ENCODE measurements around the gene KLRC3. TPM values are rescaled to one million over a fixed set of nuclear protein-coding genes. Genes with fewer than 3 reads are reported as not detected.

KLRC3 gene
- total RNA-seq, 3 donors from 2014 or later (not counting 1 experiment from before 2014, with no cell fraction given): 10.7 to 69.1 (median 49.8) TPM

- Mint-ChIP-seq H3K4me3 (peak overlapping the region; percentile 59), H3K27me3 (ENCODE audit: low read depth in 2 of 2) (no peaks in the 10 kb centered on the region), H3K27ac (peak overlapping the region; percentile 38 to 79), H3K9me3 (no peaks in the 10 kb centered on the region), H3K36me3 (no peaks in the 10 kb centered on the region), H3K4me1 (peaks cover 17 to 29% of the 10 kb centered on the region in 2 donors)
- Histone ChIP-seq H3K4me3 (ENCODE audit: low read length) (peak overlapping the region; percentile 24), H3K4me1 (ENCODE audit: control insufficient read depth, insufficient read depth, low read length) (peaks cover 8% of the 10 kb centered on the region), H3K27ac (ENCODE audit: low read length) (peak overlapping the region; percentile 42), H3K9me3 (ENCODE audit: control insufficient read depth, insufficient read depth, low read length) (no peaks in the 10 kb centered on the region), H3K27me3 (ENCODE audit: control insufficient read depth, insufficient read depth, low read length) (no peaks in the 10 kb centered on the region), H3K36me3 (ENCODE audit: control insufficient read depth, insufficient read depth, low read length) (peaks cover 59% of the 10 kb centered on the region)
- no peak for TF ChIP-seq CTCF (IDR thresholded peaks at IDR 0.05)
- ATAC-seq: no peak
- 33% methylated on average over 4 of the region's 4 CpGs for WGBS (ENCODE audit: insufficient coverage)
- DNase-seq: no peak
- intact Hi-C loops (cut with micrococcal nuclease): loop anchor here (5.0 kb wide), 1 partner anchor 34 kb away; no protein-coding TSS in a partner anchor
Measured at GRCh38 chr12:10406725-10407124, 13.7 kb downstream of the KLRC3 start.

GRCh38 chr12:10405294-10405693 is 15.1 kb downstream of the KLRC3 start:
- WGBS (ENCODE audit: insufficient coverage): 88% methylated on average over 4 of the region's 5 CpGs

GRCh38 chr12:10404798-10405197 is 15.6 kb downstream of the KLRC3 start:
- ATAC-seq: no peak
- intact Hi-C loops (cut with micrococcal nuclease): loop anchor here (5.0 kb wide), 1 partner anchor 32 kb away; no protein-coding TSS in a partner anchor
- Mint-ChIP-seq H3K4me1 (peaks cover 36 to 46% of the 10 kb centered on the region in 2 donors), H3K27me3 (ENCODE audit: low read depth in 2 of 2) (no peaks in the 10 kb centered on the region), H3K27ac (peak overlapping the region in 1 of 2 donors; percentile 57), H3K9me3 (no peaks in the 10 kb centered on the region), H3K36me3 (peaks cover 6% of the 10 kb centered on the region), H3K4me3 (no peak overlapping the region)
- peaks cover 71% of the 10 kb centered on the region for H3K36me3 ChIP-seq (ENCODE audit: control insufficient read depth, insufficient read depth, low read length)
- no peak for DNase-seq
- no peaks in the 10 kb centered on the region for H3K27me3 ChIP-seq (ENCODE audit: control insufficient read depth, insufficient read depth, low read length)
- H3K4me1 ChIP-seq (ENCODE audit: control insufficient read depth, insufficient read depth, low read length): peaks cover 8% of the 10 kb centered on the region
- no peak overlapping the region for H3K4me3 ChIP-seq (ENCODE audit: low read length)
- no peak overlapping the region for H3K27ac ChIP-seq (ENCODE audit: low read length)
- no peak for TF ChIP-seq CTCF (IDR thresholded peaks at IDR 0.05)
- no peaks in the 10 kb centered on the region for H3K9me3 ChIP-seq (ENCODE audit: control insufficient read depth, insufficient read depth, low read length)

More at GRCh38 chr12:10405294-10405693, 15.1 kb downstream of the KLRC3 start:
- Histone ChIP-seq H3K9me3 (ENCODE audit: control insufficient read depth, insufficient read depth, low read length) (no peaks in the 10 kb centered on the region), H3K36me3 (ENCODE audit: control insufficient read depth, insufficient read depth, low read length) (peaks cover 68% of the 10 kb centered on the region), H3K27ac (ENCODE audit: low read length) (no peak overlapping the region), H3K27me3 (ENCODE audit: control insufficient read depth, insufficient read depth, low read length) (no peaks in the 10 kb centered on the region), H3K4me3 (ENCODE audit: low read length) (peak overlapping the region; percentile 21), H3K4me1 (ENCODE audit: control insufficient read depth, insufficient read depth, low read length) (peaks cover 8% of the 10 kb centered on the region)
- Mint-ChIP-seq H3K27ac (peak overlapping the region in 1 of 2 donors; percentile 57), H3K9me3 (no peaks in the 10 kb centered on the region), H3K36me3 (peaks cover 2% of the 10 kb centered on the region), H3K4me1 (peaks cover 31 to 42% of the 10 kb centered on the region in 2 donors), H3K27me3 (ENCODE audit: low read depth in 2 of 2) (no peaks in the 10 kb centered on the region), H3K4me3 (peak overlapping the region; percentile 66)
- no peak for TF ChIP-seq CTCF (IDR thresholded peaks at IDR 0.05)
- intact Hi-C loops (cut with micrococcal nuclease): loop anchor here (5.0 kb wide), 1 partner anchor 33 kb away; no protein-coding TSS in a partner anchor
- ATAC-seq (no peak), DNase-seq (no peak)

GRCh38 chr12:10400829-10401228 is 19.6 kb downstream of the KLRC3 start:
- H3K27ac Mint-ChIP-seq: peak overlapping the region; percentile 14 to 72
- Histone ChIP-seq H3K4me3 (ENCODE audit: low read length) (no peak overlapping the region), H3K4me1 (ENCODE audit: control insufficient read depth, insufficient read depth, low read length) (peaks cover 18% of the 10 kb centered on the region), H3K27me3 (ENCODE audit: control insufficient read depth, insufficient read depth, low read length) (no peaks in the 10 kb centered on the region), H3K36me3 (ENCODE audit: control insufficient read depth, insufficient read depth, low read length) (peaks cover 56% of the 10 kb centered on the region), H3K9me3 (ENCODE audit: control insufficient read depth, insufficient read depth, low read length) (no peaks in the 10 kb centered on the region), H3K27ac (ENCODE audit: low read length) (no peak overlapping the region)
- H3K9me3 Mint-ChIP-seq: no peaks in the 10 kb centered on the region
- peak overlapping the region; percentile 42 for H3K4me3 Mint-ChIP-seq
- H3K4me1 Mint-ChIP-seq: peaks cover 45 to 47% of the 10 kb centered on the region in 2 donors
- ATAC-seq: no peak
- peaks cover 6% of the 10 kb centered on the region for H3K36me3 Mint-ChIP-seq
- intact Hi-C loops (cut with micrococcal nuclease): no loop called here
- no peak for TF ChIP-seq CTCF (IDR thresholded peaks at IDR 0.05)
- no peaks in the 10 kb centered on the region for H3K27me3 Mint-ChIP-seq (ENCODE audit: low read depth in 2 of 2)
- DNase-seq: no peak
